H4 (cell line): Measurements from ENCODE around the gene NCOR2. TPM values are rescaled to one million over a fixed set of nuclear protein-coding genes. Genes with fewer than 3 reads are reported as not detected.

Experiments
- DNase-seq: peaks from one replicate; pipeline ENCODE4 v3.0.0-alpha.2; 2015; ENCODE audit warnings: low spot score
- total RNA-seq: library from RNA; depleted of rRNA; stranded (reverse); fragments of >200 nt; shearing (Covaris generic); gene quantifications from 2 replicates; pipeline ENCODE4 v1.2.3, GENCODE V29; 2014

NCOR2 gene
- total RNA-seq, 1 experiment from 2014 or later, result 17.9 TPM

DNA sequence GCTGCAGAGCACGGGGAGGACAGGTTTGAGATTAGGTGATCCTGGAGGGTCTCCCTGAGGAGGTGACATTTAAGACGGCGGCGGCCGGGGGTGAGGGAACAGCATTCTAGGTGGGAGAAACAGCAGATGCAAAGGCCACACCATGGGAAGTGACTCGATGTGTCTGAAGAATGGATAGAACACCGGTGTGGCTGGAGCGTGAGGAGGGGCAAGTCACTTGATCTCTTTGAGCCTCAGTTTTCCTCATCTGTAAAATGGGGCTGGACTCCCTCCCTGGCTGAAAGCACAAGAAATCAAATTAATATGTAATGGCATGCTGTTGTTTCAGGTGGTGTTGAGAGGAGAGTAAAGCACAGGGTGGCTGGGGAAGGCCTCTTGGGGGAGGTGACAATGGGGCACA lies 10.0 kb upstream of the NCOR2 start:
- DNase-seq, result no peak

DNA sequence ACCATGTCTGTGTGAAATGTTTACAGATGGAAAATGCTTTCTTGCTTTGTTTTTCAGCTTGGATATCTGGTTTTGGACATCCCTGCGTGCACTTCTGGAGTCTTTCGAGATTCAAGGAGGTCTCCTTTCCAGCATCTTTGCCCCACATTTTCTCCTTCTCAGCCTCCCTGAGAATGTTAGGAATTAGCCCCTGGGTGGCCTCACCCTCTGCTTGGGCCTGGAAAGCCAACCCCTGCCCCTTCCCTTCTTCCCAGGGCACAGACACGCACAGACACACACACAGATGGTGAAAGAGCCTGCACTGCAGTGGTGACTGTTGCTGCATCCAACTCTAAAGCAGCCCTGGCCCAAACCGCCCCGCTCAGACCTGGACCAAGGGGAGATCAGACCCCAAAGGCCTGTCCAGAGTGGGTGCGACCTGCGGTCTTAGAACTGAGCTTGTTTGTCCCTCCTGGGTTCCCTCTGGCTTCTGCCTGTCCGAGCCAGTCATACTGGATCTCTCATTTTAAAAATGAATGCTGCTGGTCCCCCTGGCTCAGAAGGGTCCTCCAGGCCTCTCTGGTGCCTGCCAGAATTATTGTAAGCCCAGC lies 8.7 kb upstream of the NCOR2 start:
- no peak for DNase-seq

DNA sequence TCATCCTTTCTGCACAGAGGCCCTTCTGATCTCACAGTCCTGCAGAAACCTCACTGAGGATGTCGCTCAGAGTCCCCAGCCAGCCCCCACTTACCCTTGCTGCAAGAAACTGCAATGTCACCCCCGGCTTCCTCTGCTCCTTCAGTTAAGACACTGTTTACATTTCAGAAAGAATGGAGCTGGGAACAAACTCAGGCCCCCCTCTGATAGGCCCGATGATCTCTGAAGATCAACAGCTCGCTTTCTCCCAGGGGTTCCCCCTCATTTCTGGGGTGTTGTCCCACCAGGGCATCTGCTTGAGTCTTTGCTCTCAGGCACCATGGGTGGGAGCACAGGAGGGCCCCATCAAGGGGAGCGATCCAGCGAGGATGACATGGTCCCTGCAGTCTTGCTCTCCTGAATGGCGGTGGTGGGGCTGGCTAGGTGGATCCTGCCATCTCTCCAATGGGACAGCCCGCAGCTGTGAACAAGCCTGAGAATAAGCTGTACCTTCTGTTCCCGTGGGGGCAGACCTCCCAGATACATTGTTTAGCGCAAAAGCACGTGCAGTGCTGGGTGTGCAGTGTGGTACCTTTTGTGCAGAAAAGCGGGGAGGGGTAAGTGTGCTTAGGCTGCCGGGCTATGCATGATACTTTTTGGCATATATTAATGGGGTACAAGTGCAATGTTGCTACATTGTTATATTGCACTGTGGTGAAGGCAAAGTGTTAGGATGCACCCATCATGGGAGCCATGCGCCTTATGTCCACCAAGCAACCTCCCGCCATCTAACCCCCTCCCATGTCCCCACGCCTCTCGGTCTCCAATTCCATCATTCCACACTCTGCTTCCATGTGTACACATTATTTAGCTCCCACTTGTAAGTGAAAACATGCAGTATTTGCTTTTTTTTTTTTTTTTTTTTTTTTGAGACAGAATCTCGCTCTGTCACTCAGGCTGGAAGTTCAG lies 6.7 kb upstream of the NCOR2 start:
- DNase-seq, result no peak

DNA sequence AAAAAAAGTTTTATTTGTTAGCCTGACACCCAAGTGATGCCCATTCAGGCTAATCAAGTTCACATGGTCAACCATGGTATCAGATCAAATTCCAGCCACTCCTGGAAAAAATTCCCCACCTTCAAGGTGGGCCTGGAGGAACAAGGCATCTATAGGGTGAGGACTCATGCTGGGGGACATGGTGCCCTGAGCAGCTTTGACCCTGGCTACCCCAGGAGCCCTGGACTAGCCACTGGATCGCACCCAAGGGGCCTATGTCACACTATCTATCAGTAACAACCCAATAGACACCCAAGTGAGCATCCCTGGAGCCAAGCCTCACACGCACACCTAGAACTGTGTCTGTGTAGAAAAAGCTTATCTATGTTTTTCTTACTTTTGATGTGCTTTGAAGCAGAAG lies 4.1 kb upstream of the NCOR2 start:
- no peak for DNase-seq

DNA sequence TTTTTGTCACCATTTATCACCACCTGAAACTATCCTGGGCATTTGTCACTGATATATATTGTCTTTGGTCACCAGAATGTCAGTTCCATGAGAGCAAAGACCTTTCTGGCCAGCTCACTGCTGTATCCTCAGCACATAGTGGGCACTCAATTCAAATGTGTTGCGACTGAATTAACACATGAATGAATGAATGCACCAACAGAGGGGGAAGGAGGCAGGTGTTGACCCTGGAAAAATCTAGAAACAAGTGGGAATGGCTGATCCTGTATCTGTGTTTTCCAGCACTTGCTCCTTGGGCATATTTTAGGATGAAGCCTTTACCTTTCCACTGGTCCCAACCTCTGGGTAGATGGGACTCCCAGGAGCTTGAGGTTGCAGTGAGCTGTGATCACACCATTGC lies 3.4 kb upstream of the NCOR2 start:
- DNase-seq, result no peak

DNA sequence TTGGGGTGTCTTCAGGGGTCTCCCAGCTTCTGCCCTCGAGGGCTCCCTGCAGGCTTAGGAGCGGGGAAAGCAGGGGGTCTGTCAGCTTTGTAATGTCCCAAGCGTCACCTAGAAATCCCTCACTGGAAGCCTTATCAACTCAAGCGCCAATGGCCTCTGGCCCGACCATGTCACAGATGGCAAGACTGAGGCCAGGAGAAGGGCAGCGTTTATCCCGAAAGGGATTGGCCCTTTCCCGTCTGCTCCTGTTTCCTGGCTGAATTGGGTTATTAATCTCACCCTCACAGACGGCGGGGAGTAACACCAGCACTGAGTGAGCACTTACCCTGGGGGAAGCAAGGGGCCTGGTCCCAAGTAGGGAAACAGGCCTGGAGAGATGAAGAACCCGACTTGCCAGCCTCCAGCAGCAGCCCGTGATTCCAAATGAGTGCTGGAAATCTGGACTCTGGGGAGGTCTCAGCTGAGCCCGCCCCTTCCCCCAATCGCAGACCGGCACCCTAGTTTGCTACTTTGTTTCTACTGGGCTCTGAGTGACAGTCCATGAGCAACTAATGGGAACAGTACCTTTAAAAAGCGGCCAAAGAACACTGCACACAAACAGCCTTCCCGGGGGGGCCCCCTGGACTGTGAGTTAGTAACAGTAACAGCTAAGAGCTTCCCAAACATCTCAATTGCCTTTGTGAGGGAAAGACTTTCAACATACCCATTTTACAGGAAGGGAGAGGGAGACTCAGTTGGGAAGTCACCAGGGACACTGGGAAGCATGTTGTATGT lies 2.1 kb upstream of the NCOR2 start:
- DNase-seq, result no peak

DNA sequence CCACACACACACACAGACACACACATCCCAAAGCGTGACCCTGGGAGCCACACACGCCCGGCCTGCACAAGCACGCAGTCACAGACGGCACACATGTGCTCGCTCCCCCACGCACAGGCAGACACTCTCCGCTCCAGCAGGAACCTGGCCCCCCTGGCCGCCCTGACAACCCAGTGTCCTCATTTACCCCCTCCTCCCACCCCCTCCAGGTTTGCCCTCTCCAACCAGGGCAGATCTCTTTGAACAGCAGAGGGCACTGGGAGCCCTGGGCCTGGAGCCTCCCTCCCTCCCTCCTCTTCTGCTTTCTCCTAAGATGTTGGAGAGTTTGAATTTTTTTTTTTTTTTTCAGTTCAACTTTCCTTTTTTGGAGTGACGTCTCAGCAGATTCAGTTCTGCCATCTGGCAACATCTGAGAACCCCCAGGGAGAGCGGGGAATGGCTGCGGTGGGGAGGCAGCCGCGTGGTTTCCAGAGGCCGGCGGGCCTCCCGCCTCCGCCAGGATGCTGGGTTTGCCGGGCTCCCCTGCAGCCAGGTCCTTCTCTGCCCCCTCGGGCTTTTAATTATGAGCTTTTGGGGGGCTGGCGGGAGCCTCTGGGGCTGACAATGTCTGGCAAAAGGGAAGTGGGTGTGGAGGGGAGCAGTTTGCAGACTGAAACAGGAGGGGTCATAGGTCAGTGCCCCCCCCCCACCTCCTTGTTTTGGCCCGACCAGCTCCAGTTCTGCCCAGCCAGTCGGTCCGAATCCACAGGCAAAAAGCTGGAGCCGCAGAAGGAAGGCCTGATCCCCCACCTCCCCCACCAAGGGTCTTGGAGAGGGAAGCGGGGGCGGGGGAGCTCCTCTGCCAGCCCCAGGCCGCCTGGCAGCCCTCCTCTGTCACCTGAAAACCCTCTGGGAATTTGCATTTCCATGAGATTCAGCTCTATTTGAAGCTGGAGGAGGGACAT lies 1.3 kb upstream of the NCOR2 start:
- DNase-seq, result peak; percentile 88

DNA sequence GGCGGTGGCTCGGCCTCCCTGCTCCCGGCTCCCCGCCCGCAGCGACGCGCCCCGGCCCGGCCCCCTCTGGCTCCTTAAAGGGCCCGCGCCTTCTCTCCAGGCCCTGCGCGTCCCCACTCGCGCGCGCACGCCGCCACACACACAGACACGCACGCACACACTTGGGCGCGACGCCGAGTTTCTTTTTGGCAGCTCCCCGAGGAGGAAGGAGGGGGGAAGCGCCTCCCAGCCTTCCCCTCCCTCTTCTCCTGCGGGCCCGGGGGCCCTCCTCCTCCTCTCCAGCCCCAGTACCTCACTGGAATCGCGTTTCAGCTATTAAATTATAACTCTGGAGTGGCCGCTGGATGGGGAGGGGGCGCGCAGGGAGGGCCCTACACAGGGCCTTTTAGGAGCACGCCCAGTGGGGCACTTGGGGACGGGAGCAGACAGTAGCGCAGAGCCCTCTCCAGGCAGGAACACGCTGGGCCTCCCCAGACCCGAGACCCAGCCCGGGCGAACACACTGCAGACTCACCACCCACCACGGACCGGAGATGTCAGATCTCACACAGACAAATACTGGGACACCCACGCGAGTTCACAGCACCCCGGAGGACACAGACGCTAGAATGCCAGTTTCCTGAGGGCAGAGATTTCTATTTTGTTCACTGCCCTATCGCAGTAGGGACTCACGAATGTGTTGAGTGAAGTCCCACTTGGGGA lies 411 bp upstream of the NCOR2 start:
- peak; percentile 89 for DNase-seq

DNA sequence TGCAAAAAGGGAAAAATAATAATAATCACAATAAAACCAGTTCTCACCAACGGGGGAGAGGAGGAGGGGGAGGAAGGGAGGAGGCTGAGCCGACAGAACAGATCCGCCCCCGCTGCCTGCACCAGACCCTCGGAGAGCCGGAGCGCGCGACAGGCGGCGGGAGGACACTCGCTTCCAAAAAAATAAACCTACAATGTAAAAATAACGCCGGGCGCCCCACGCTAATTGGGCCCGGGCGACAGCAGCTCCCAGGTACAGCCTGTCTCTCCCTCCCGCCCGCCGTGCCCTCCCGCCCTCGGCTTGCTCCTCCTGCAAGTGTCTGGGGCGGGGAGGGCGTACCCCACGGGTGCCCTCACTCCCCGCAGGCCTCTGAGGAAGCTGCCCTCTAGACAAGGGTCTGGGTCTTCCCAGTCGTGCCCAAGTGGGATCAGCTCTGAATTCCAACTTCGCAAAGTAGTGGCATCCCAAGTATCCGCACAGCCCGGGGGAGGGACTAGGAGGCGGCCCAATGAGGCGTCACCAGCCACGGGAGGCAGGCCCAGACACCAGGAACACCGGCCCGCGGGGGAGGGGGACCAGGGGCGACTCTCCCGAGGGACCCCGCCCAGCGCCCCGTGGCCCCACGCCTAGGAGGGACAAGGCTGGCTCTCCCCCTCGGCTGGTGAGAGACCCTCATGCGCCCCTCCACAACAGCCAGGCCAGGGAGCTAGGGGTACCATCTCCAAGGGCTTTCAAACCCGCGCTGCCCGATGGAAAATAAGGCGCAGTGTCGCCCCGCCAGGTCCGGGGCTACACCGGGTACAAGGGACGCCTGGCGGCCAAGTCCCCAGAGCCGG lies 1.0 kb downstream of the NCOR2 start:
- peak; percentile 68 for DNase-seq

DNA sequence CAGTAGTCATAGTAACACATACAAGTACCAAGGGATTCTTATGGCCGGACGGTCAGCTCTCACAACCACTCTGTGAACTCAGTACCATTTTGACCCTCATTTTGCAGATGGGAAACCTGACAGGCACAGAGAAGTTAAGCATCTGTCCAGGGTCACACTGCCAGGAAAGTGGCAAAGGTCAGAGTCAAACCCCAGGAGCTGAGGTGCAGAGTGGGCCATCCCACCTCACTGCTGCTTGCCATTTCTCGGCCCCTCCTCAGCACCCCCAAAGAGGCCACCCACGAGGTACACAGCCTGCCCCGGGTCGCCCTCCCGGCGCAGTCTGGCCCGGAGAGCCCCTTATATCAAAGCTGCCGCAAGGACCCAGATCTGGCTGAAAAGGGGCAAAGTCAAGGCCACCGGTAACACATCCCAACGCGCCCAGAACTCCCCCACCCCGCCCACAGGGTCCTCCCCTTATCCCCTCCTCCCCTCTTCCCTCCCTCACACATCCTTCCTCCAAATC lies 1.7 kb downstream of the NCOR2 start:
- no peak for DNase-seq

DNA sequence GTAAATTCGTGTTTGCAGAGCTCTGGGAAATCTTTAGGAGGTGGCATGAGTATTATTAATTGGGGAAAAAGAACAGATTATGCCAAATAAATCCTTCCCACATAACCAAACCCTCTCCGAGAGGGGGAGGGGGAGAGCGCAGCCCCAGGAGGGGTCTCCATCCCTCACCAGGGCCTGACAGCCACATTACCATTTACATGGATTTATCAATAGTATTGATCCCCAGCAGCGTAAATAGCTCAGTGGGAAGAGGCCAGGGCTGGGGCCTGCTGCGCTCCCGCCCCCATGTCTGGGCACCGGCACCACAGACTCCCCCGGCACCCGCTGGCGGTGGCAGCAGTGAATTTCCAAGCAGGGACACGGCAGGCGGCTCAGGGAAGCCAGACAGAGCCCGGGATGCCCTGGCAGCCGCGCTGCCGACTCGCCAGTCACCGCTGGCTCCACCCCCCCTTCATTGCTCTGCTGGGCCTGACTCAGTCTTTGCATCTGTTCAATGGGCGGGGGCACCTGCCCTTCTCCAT lies 2.4 kb downstream of the NCOR2 start:
- DNase-seq, result no peak

DNA sequence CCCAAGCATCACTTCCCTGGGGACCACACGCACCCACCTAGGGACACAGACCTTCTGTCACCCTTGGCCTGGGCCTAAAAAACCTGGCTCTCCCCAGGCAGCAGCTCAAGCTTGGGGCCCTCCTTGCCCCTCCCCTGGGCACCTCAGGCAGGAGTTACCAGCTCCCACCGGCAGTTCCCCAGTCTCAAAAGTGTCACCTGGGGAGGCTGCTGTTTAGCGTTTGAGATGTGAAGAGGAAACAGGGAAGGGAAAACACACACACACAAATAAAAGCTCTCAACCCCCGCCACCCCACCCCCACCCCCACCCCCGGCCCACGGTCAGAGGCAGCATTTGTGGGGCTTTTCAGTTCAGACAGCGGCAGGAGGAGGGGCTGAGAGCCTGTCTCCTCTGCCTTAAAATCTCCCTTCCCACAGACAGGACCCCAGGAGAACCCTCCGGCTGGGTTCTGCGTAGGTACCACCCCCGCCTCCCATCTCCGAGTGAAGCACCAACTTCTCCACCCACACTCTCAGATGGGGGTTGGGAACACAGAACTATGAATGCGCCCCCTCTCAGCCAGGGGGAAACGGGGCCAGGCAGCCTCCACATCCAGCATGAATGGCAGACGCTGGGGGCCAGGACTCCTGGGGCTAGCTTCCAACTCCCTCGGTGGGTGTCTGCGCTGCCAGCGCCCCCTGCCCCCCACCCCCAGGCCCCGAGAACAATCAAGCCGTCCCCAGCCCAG lies 3.0 kb downstream of the NCOR2 start:
- DNase-seq, result no peak

DNA sequence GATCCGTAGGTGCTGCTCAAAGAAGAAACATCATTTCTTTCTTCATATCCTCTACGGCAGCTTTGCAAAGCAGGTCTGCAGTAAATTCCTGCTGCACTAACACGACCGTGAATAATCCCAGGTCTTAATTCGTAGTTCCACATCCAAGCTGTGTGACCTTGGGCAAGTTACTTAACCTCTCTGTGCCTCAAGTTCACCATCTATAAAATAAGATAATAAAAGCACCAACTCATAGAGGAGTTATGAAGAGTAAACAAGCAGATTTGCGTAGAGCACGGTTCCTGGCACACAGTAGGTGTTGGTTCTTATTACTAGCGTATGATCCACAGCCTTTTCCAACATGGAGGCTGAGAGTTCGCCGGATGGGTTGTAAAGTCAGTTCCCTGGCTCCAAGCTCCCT lies 3.6 kb downstream of the NCOR2 start:
- DNase-seq, result no peak

DNA sequence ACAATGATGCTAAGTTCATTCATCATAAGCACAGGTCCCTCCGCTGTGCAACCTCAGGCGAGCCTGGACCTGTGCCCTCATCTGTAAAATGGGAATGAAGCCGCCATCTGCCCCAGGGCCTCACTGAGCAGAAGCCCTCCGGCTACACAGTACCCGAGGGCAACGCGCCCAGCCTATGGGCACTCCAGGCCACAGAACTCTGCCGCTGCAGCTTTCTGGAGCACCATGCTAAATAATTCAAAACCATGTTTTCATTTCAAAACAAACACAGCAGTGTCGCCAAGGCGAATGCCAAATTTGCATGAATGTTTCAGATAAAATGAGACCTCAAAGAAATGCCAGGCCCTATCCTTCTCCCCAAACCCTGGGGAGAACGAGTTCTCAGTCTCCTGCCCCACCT lies 4.0 kb downstream of the NCOR2 start:
- DNase-seq, result no peak

DNA sequence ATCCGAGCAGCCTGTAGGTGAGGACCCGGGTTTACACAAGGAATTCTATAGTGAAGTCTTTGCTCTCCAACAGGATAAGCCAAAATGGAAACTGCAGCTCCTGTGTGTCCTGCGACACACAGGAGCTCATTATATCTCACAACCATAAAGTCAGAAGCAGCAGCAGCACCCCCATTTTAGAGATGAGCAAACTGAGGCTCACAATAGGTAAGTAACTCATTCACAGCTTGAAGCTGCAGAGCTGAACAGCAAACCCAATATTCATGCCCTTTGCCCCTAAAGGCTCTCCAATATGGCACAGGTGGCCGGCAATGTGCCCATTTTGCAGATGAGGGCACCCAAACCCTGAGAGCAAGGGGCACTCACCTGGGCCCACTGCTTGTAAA lies 4.6 kb downstream of the NCOR2 start:
- no peak for DNase-seq

DNA sequence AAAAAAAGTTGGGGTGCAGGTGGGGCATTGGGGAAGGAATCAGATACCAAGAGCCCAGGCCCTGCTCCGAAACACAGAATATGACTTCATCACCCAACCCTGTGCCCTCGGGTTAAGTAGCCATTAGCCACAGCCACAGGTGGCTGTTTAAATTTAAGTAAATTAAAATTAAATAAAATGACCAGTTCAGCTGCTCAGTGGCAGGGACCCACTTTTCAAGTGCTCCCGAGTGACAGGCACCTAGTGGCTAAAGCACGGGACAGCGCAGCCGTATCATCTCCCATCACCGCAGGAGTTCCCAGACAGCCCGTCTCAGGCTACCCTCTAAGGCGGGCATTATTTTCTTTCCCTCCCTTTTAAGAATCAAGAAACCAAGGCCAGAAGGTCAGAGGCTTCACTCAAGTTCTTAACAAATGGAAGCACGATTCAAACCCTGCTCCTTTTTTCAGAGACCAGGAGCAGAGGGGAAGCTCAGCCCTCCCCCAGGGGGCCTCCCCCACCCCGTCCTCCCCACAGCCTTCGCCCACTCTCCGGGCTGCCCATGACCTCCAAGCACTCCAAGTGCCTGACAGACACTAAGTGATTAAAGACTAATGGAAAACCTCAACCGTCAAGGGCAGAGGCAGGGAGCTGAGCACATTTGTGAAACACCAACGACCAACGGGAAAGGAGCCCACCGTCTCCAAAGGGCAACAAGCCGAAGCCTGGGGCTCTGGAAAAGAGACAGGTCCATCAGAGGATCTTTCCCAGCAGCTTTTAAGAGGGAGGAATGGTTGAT lies 5.2 kb downstream of the NCOR2 start:
- no peak for DNase-seq

DNA sequence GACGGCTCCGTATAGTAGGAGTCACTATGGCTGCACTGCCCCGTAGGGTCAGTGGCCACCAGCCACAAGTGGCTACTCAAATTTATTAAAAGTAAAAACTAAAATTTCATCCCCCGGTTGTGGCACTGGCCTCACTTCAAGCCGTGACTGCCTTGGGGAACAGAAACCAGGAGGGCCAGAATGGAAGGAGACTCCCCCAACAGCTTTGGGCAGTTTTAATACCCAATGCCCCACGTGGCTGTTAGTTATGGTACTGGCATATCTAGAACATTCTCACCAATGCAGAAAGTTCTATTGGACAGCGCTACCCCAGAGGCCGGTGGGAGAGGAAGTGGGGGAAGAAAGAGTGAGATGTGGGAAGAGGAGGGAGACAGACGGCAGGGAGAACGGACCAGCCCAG lies 6.2 kb downstream of the NCOR2 start:
- no peak for DNase-seq
